Measurements from ENCODE around the gene RGS12. TPM values are rescaled to one million over a fixed set of nuclear protein-coding genes. Genes with fewer than 3 reads are reported as not detected.

The RGS12 gene
- total and polyA plus RNA-seq, 2 experiments from 2014 or later = 19.6 to 22.5 TPM

DNA sequence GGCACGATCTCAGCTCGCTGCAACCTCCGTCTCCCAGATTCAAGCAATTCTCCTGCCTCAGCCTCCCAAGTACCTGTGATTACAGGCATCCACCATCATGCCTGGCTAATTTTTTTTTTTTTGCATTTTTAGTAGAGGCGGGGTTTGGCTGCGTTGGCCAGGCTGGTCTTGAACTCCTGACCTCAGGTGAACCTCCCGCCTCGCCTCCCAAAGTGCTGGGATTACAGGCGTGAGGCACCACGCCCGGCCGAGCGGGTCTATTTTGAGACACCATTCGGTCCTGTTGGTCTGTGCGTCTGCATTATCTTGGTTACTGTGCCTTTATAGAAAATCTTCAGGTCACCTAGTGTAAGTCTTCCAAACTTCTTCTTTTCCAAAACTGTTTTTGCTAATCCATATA lies 21.7 kb upstream of the RGS12 start:
- Histone ChIP-seq H3K4me1 (ENCODE audit: insufficient read depth) (no peaks in the 10 kb centered on the region), H3K27me3 (no peaks in the 10 kb centered on the region), H3K79me2 (no peaks in the 10 kb centered on the region), H3K4me2 (no peak overlapping the region), H3K9me2 (replicated peaks; ENCODE audit: insufficient read depth) (no peaks in the 10 kb centered on the region), H3K4me3 (no peak overlapping the region), H4K20me1 (ENCODE audit: insufficient read depth, poor library complexity, severe bottlenecking) (no peaks in the 10 kb centered on the region), H3K9me3 (ENCODE audit: low read depth) (no peaks in the 10 kb centered on the region), H2AFZ (no peak overlapping the region), H3K36me3 (replicated peaks; ENCODE audit: insufficient read depth, low read depth) (no peaks in the 10 kb centered on the region), H3K27ac (no peak overlapping the region)
- no peak for DNase-seq (ENCODE audit: low spot score)
- no peak for TF ChIP-seq EZH2phosphoT487 (IDR thresholded peaks at IDR 0.05; ENCODE audit: low read depth, severe bottlenecking, unreplicated experiment)
- TF ChIP-seq, protein P1, sequence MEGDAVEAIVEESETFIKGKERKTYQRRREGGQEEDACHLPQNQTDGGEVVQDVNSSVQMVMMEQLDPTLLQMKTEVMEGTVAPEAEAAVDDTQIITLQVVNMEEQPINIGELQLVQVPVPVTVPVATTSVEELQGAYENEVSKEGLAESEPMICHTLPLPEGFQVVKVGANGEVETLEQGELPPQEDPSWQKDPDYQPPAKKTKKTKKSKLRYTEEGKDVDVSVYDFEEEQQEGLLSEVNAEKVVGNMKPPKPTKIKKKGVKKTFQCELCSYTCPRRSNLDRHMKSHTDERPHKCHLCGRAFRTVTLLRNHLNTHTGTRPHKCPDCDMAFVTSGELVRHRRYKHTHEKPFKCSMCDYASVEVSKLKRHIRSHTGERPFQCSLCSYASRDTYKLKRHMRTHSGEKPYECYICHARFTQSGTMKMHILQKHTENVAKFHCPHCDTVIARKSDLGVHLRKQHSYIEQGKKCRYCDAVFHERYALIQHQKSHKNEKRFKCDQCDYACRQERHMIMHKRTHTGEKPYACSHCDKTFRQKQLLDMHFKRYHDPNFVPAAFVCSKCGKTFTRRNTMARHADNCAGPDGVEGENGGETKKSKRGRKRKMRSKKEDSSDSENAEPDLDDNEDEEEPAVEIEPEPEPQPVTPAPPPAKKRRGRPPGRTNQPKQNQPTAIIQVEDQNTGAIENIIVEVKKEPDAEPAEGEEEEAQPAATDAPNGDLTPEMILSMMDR (IDR thresholded peaks at IDR 0.05; ENCODE audit: poor library complexity) = no peak
- TF ChIP-seq EZH2 (IDR thresholded peaks at IDR 0.05; ENCODE audit: borderline replicate concordance) = no peak
- WGBS (ENCODE audit: low lambda C conversion rate, missing lambda C conversion rate) = 88% methylated on average over 14 of the region's 14 CpGs

DNA sequence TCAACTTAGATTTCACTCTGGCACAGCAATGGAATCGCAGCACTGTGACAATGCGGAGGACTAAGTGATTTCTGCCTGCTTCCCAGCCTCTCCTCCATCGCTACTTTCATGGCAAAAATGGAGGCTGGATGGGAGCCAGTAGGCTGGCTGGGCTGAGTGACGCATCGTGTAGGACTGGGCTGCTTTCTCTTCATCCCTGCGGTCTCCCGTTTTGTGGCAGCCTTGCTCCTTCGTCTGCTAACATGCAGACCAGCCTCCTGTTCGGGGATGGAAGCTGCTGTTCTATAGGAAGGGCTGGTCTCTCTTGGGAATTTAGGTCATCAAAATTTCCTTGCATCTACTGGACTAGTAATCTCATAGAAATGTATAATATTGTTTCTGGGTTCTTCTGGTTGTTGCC lies 15.8 kb upstream of the RGS12 start:
- Histone ChIP-seq H3K4me2 (no peak overlapping the region), H3K9me2 (replicated peaks; ENCODE audit: insufficient read depth) (no peaks in the 10 kb centered on the region), H3K27me3 (no peaks in the 10 kb centered on the region), H2AFZ (no peak overlapping the region), H3K4me3 (no peak overlapping the region), H3K4me1 (ENCODE audit: insufficient read depth) (no peaks in the 10 kb centered on the region), H4K20me1 (ENCODE audit: insufficient read depth, poor library complexity, severe bottlenecking) (no peaks in the 10 kb centered on the region), H3K9me3 (ENCODE audit: low read depth) (no peaks in the 10 kb centered on the region), H3K27ac (no peak overlapping the region), H3K36me3 (replicated peaks; ENCODE audit: insufficient read depth, low read depth) (no peaks in the 10 kb centered on the region), H3K79me2 (no peaks in the 10 kb centered on the region)
- WGBS (ENCODE audit: low lambda C conversion rate, missing lambda C conversion rate) = 89% methylated on average over 9 of the region's 9 CpGs
- TF ChIP-seq EZH2 (IDR thresholded peaks at IDR 0.05; ENCODE audit: borderline replicate concordance) (no peak), EZH2phosphoT487 (IDR thresholded peaks at IDR 0.05; ENCODE audit: low read depth, severe bottlenecking, unreplicated experiment) (no peak)
- TF ChIP-seq, protein P1 (IDR thresholded peaks at IDR 0.05; ENCODE audit: poor library complexity) = no peak
- no peak for DNase-seq (ENCODE audit: low spot score)

DNA sequence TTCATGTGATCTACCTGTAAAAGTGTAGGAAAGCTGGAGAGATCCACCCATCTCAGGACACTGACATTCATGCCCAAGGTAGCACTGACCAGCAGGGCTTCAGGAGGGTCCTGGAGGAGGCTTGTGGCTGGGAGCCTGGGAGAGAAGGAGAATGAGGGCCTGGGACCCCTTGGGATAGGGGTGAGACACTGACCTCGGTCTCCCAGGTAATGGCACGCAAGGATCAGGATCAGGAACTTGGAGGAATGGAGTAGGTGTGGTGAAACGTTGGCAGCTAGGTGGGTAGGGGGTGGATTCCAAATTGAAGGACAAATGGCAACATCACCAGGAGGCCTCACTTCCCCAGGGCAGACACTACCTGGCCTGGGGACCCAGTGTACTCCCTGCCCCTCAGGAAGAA lies 12.4 kb upstream of the RGS12 start:
- Histone ChIP-seq H3K36me3 (replicated peaks; ENCODE audit: insufficient read depth, low read depth) (no peaks in the 10 kb centered on the region), H3K4me1 (ENCODE audit: insufficient read depth) (no peaks in the 10 kb centered on the region), H3K27ac (no peak overlapping the region), H3K27me3 (no peaks in the 10 kb centered on the region), H4K20me1 (ENCODE audit: insufficient read depth, poor library complexity, severe bottlenecking) (no peaks in the 10 kb centered on the region), H3K9me2 (replicated peaks; ENCODE audit: insufficient read depth) (no peaks in the 10 kb centered on the region), H3K4me2 (no peak overlapping the region), H3K9me3 (ENCODE audit: low read depth) (no peaks in the 10 kb centered on the region), H3K4me3 (no peak overlapping the region), H2AFZ (no peak overlapping the region), H3K79me2 (no peaks in the 10 kb centered on the region)
- TF ChIP-seq, protein P1 (IDR thresholded peaks at IDR 0.05; ENCODE audit: poor library complexity) = no peak
- TF ChIP-seq EZH2phosphoT487 (IDR thresholded peaks at IDR 0.05; ENCODE audit: low read depth, severe bottlenecking, unreplicated experiment) (no peak), EZH2 (IDR thresholded peaks at IDR 0.05; ENCODE audit: borderline replicate concordance) (no peak)
- WGBS (ENCODE audit: low lambda C conversion rate, missing lambda C conversion rate) = 92% methylated on average over 3 of the region's 3 CpGs
- DNase-seq (ENCODE audit: low spot score) = no peak

DNA sequence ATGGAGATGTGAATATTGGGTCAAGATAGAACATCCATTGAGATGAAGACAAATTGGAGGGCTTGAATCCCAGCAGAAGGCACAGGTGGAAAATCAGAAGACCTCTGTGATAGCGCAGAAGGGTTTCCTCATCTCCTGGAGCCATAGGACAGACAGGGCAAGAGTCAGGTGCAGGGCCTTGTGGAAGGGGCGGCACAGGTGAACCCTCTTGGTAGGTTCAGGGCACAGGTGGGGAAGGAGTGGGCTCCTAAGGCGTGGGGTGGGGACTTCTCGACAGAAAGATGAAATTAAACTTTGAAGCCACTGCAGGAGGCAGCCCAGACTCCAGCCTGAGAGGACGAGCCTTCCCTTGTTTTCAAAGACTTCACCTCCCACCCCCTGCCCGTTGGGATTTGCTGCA lies 9.3 kb upstream of the RGS12 start:
- H3K4me3 ChIP-seq = no peak overlapping the region
- H3K79me2 ChIP-seq = no peaks in the 10 kb centered on the region
- no peaks in the 10 kb centered on the region for H3K27me3 ChIP-seq
- TF ChIP-seq, protein P1 (IDR thresholded peaks at IDR 0.05; ENCODE audit: poor library complexity) = no peak
- TF ChIP-seq EZH2phosphoT487 (IDR thresholded peaks at IDR 0.05; ENCODE audit: low read depth, severe bottlenecking, unreplicated experiment) (no peak), EZH2 (IDR thresholded peaks at IDR 0.05; ENCODE audit: borderline replicate concordance) (no peak)
- no peak overlapping the region for H3K4me2 ChIP-seq
- H3K27ac ChIP-seq = no peak overlapping the region
- no peaks in the 10 kb centered on the region for H3K9me3 ChIP-seq (ENCODE audit: low read depth)
- no peaks in the 10 kb centered on the region for H3K9me2 ChIP-seq (replicated peaks; ENCODE audit: insufficient read depth)
- 92% methylated on average over 5 of the region's 6 CpGs for WGBS (ENCODE audit: low lambda C conversion rate, missing lambda C conversion rate)
- no peaks in the 10 kb centered on the region for H4K20me1 ChIP-seq (ENCODE audit: insufficient read depth, poor library complexity, severe bottlenecking)
- DNase-seq (ENCODE audit: low spot score) = no peak
- no peak overlapping the region for H2AFZ ChIP-seq
- H3K36me3 ChIP-seq (replicated peaks; ENCODE audit: insufficient read depth, low read depth) = no peaks in the 10 kb centered on the region
- no peaks in the 10 kb centered on the region for H3K4me1 ChIP-seq (ENCODE audit: insufficient read depth)

Data from hepatocyte (in vitro differentiated cells).